ENCODE results near the gene DNAAF5.

Gene DNAAF5

GRCh38 chr7:756928-757560 is 30.5 kb downstream of the DNAAF5 start:
- H2BK12ac ChIP-seq (ENCODE audit: low read length), result peak overlapping the region; percentile 3
- H3K4me1 ChIP-seq (ENCODE audit: control insufficient read depth in 2 of 2, insufficient read depth in 1 of 2, low read depth in 1 of 2, low read length in 2 of 2), result no peaks in the 10 kb centered on the region
- no peak for DNase-seq (ENCODE audit: low spot score)
- H3K27ac ChIP-seq (replicated peaks; ENCODE audit: low read length), result no peak overlapping the region
- H2BK120ac ChIP-seq (ENCODE audit: low read depth, low read length), result no peak overlapping the region
- H3K18ac ChIP-seq (ENCODE audit: low read length), result no peak overlapping the region
- no CpG with 5 or more reads among the region's 35 CpGs for WGBS, 2 donors (ENCODE audit: extremely low coverage in 2 of 2, insufficient read length in 2 of 2, insufficient replicate concordance in 1 of 2)
- peaks cover 39 to 90% of the 10 kb centered on the region in 2 donors for H3K36me3 ChIP-seq (replicated peaks in 1 of 2; ENCODE audit: control insufficient read depth in 2 of 2, insufficient read depth in 2 of 2, low read length in 2 of 2)
- H4K91ac ChIP-seq (ENCODE audit: low read depth, low read length, poor library complexity), result no peak overlapping the region
- peak overlapping the region; percentile 30 for H3K23ac ChIP-seq (ENCODE audit: low read depth, low read length, poor library complexity)
- H4K8ac ChIP-seq (ENCODE audit: low read depth, low read length), result peak overlapping the region; percentile 58
- H3K4me2 ChIP-seq (ENCODE audit: insufficient read depth, low read length, poor library complexity, severe bottlenecking), result no peak overlapping the region
- H3K27me3 ChIP-seq (ENCODE audit: control insufficient read depth in 3 of 3, insufficient read depth in 3 of 3, low read depth in 1 of 3, low read length in 3 of 3), result no peaks in the 10 kb centered on the region
- H3K4me3 ChIP-seq (ENCODE audit: low read length in 2 of 2), result no peak overlapping the region
- no peak overlapping the region for H2BK5ac ChIP-seq (ENCODE audit: low read length)
- H3K79me1 ChIP-seq (ENCODE audit: low read depth, low read length), result peaks cover 5% of the 10 kb centered on the region
- H2AFZ ChIP-seq (ENCODE audit: low read length), result no peak overlapping the region
- no peak overlapping the region for H3K9ac ChIP-seq (ENCODE audit: low read depth, low read length, poor library complexity)
- no peak overlapping the region for H3K14ac ChIP-seq (ENCODE audit: low read length)
- no peak overlapping the region for H3K4ac ChIP-seq (ENCODE audit: low read length)
- H2AK5ac ChIP-seq (ENCODE audit: low read depth, low read length), result no peak overlapping the region
- peaks cover 0 to 2% of the 10 kb centered on the region in 2 donors for H3K9me3 ChIP-seq (replicated peaks in 1 of 2; ENCODE audit: control insufficient read depth in 2 of 2, insufficient read depth in 1 of 2, low read depth in 1 of 2, low read length in 2 of 2)
- no peak overlapping the region for H2BK15ac ChIP-seq (ENCODE audit: low read length)

- Histone ChIP-seq H3K4me2 (ENCODE audit: insufficient read depth, low read length, poor library complexity, severe bottlenecking) (no peak overlapping the region), H3K14ac (ENCODE audit: low read length) (no peak overlapping the region), H3K9ac (ENCODE audit: low read depth, low read length, poor library complexity) (peak overlapping the region; percentile 47), H3K27ac (replicated peaks; ENCODE audit: low read length) (no peak overlapping the region), H2BK12ac (ENCODE audit: low read length) (no peak overlapping the region), H3K79me1 (ENCODE audit: low read depth, low read length) (peaks cover 5% of the 10 kb centered on the region), H3K18ac (ENCODE audit: low read length) (no peak overlapping the region), H4K8ac (ENCODE audit: low read depth, low read length) (no peak overlapping the region), H4K91ac (ENCODE audit: low read depth, low read length, poor library complexity) (no peak overlapping the region), H3K36me3 (replicated peaks in 1 of 2; ENCODE audit: control insufficient read depth in 2 of 2, insufficient read depth in 2 of 2, low read length in 2 of 2) (peaks cover 36 to 90% of the 10 kb centered on the region in 2 donors), H2AK5ac (ENCODE audit: low read depth, low read length) (no peak overlapping the region), H3K4me3 (ENCODE audit: low read length in 2 of 2) (no peak overlapping the region), H3K9me3 (replicated peaks in 1 of 2; ENCODE audit: control insufficient read depth in 2 of 2, insufficient read depth in 1 of 2, low read depth in 1 of 2, low read length in 2 of 2) (peaks cover 0 to 2% of the 10 kb centered on the region in 2 donors), H2AFZ (ENCODE audit: low read length) (no peak overlapping the region), H3K4me1 (ENCODE audit: control insufficient read depth in 2 of 2, insufficient read depth in 1 of 2, low read depth in 1 of 2, low read length in 2 of 2) (no peaks in the 10 kb centered on the region), H2BK15ac (ENCODE audit: low read length) (no peak overlapping the region), H2BK5ac (ENCODE audit: low read length) (no peak overlapping the region), H3K27me3 (ENCODE audit: control insufficient read depth in 3 of 3, insufficient read depth in 3 of 3, low read depth in 1 of 3, low read length in 3 of 3) (no peaks in the 10 kb centered on the region), H2BK120ac (ENCODE audit: low read depth, low read length) (no peak overlapping the region), H3K23ac (ENCODE audit: low read depth, low read length, poor library complexity) (no peak overlapping the region), H3K4ac (ENCODE audit: low read length) (no peak overlapping the region)
- DNase-seq (ENCODE audit: low spot score), result no peak
- no CpG with 5 or more reads among the region's 19 CpGs for WGBS, 2 donors (ENCODE audit: extremely low coverage in 2 of 2, insufficient read length in 2 of 2, insufficient replicate concordance in 1 of 2)
Observed at GRCh38 chr7:757741-758163, 31.3 kb downstream of the DNAAF5 start.

GRCh38 chr7:759569-759968 is 33.1 kb downstream of the DNAAF5 start:
- H3K36me3 ChIP-seq (replicated peaks in 1 of 2; ENCODE audit: control insufficient read depth in 2 of 2, insufficient read depth in 2 of 2, low read length in 2 of 2), result peaks cover 43 to 92% of the 10 kb centered on the region in 2 donors
- no peak overlapping the region for H3K9ac ChIP-seq (ENCODE audit: low read depth, low read length, poor library complexity)
- peaks cover 0 to 4% of the 10 kb centered on the region in 2 donors for H3K9me3 ChIP-seq (replicated peaks in 1 of 2; ENCODE audit: control insufficient read depth in 2 of 2, insufficient read depth in 1 of 2, low read depth in 1 of 2, low read length in 2 of 2)
- H3K23ac ChIP-seq (ENCODE audit: low read depth, low read length, poor library complexity), result no peak overlapping the region
- H3K18ac ChIP-seq (ENCODE audit: low read length), result no peak overlapping the region
- H3K4me3 ChIP-seq (ENCODE audit: low read length in 2 of 2), result no peak overlapping the region
- H2AFZ ChIP-seq (ENCODE audit: low read length), result no peak overlapping the region
- H4K8ac ChIP-seq (ENCODE audit: low read depth, low read length), result no peak overlapping the region
- no peak overlapping the region for H3K4me2 ChIP-seq (ENCODE audit: insufficient read depth, low read length, poor library complexity, severe bottlenecking)
- H2BK5ac ChIP-seq (ENCODE audit: low read length), result no peak overlapping the region
- H3K4me1 ChIP-seq (ENCODE audit: control insufficient read depth in 2 of 2, insufficient read depth in 1 of 2, low read depth in 1 of 2, low read length in 2 of 2), result no peaks in the 10 kb centered on the region
- H2AK5ac ChIP-seq (ENCODE audit: low read depth, low read length), result no peak overlapping the region
- no peak overlapping the region for H3K4ac ChIP-seq (ENCODE audit: low read length)
- no peak overlapping the region for H2BK120ac ChIP-seq (ENCODE audit: low read depth, low read length)
- H3K14ac ChIP-seq (ENCODE audit: low read length), result no peak overlapping the region
- no peak overlapping the region for H2BK12ac ChIP-seq (ENCODE audit: low read length)
- peaks cover 7% of the 10 kb centered on the region for H3K79me1 ChIP-seq (ENCODE audit: low read depth, low read length)
- no peak overlapping the region for H3K27ac ChIP-seq (replicated peaks; ENCODE audit: low read length)
- H3K27me3 ChIP-seq (ENCODE audit: control insufficient read depth in 3 of 3, insufficient read depth in 3 of 3, low read depth in 1 of 3, low read length in 3 of 3), result no peaks in the 10 kb centered on the region
- no peak overlapping the region for H4K91ac ChIP-seq (ENCODE audit: low read depth, low read length, poor library complexity)
- no peak overlapping the region for H2BK15ac ChIP-seq (ENCODE audit: low read length)
- DNase-seq (ENCODE audit: low spot score), result no peak
- no CpG with 5 or more reads among the region's 8 CpGs for WGBS, 2 donors (ENCODE audit: extremely low coverage in 2 of 2, insufficient read length in 2 of 2, insufficient replicate concordance in 1 of 2)

- WGBS, 2 donors (ENCODE audit: extremely low coverage in 2 of 2, insufficient read length in 2 of 2, insufficient replicate concordance in 1 of 2), result no CpG with 5 or more reads among the region's 16 CpGs
- Histone ChIP-seq H3K23ac (ENCODE audit: low read depth, low read length, poor library complexity) (no peak overlapping the region), H3K27ac (replicated peaks; ENCODE audit: low read length) (no peak overlapping the region), H3K18ac (ENCODE audit: low read length) (no peak overlapping the region), H2BK5ac (ENCODE audit: low read length) (no peak overlapping the region), H2BK12ac (ENCODE audit: low read length) (no peak overlapping the region), H4K91ac (ENCODE audit: low read depth, low read length, poor library complexity) (no peak overlapping the region), H3K4ac (ENCODE audit: low read length) (no peak overlapping the region), H4K8ac (ENCODE audit: low read depth, low read length) (no peak overlapping the region), H3K14ac (ENCODE audit: low read length) (no peak overlapping the region), H3K36me3 (replicated peaks in 1 of 2; ENCODE audit: control insufficient read depth in 2 of 2, insufficient read depth in 2 of 2, low read length in 2 of 2) (peaks cover 41 to 92% of the 10 kb centered on the region in 2 donors), H3K9me3 (replicated peaks in 1 of 2; ENCODE audit: control insufficient read depth in 2 of 2, insufficient read depth in 1 of 2, low read depth in 1 of 2, low read length in 2 of 2) (peaks cover under 1 to 4% of the 10 kb centered on the region in 2 donors), H3K9ac (ENCODE audit: low read depth, low read length, poor library complexity) (no peak overlapping the region), H2AFZ (ENCODE audit: low read length) (no peak overlapping the region), H2BK120ac (ENCODE audit: low read depth, low read length) (no peak overlapping the region), H3K27me3 (ENCODE audit: control insufficient read depth in 3 of 3, insufficient read depth in 3 of 3, low read depth in 1 of 3, low read length in 3 of 3) (no peaks in the 10 kb centered on the region), H3K79me1 (ENCODE audit: low read depth, low read length) (peaks cover 7% of the 10 kb centered on the region), H2BK15ac (ENCODE audit: low read length) (no peak overlapping the region), H3K4me2 (ENCODE audit: insufficient read depth, low read length, poor library complexity, severe bottlenecking) (no peak overlapping the region), H3K4me1 (ENCODE audit: control insufficient read depth in 2 of 2, insufficient read depth in 1 of 2, low read depth in 1 of 2, low read length in 2 of 2) (no peaks in the 10 kb centered on the region), H3K4me3 (ENCODE audit: low read length in 2 of 2) (no peak overlapping the region), H2AK5ac (ENCODE audit: low read depth, low read length) (no peak overlapping the region)
- DNase-seq (ENCODE audit: low spot score), result no peak
Observed at GRCh38 chr7:760006-760405, 33.5 kb downstream of the DNAAF5 start.

Data from neuronal stem cell (in vitro differentiated cells).